ENCODE data around the gene SVIL.
"Not testable (repeated sequence)": the region's sequence is repeated elsewhere in the genome, so short reads cannot be mapped to it uniquely, and the experiment has no call there.

The SVIL gene

DNA sequence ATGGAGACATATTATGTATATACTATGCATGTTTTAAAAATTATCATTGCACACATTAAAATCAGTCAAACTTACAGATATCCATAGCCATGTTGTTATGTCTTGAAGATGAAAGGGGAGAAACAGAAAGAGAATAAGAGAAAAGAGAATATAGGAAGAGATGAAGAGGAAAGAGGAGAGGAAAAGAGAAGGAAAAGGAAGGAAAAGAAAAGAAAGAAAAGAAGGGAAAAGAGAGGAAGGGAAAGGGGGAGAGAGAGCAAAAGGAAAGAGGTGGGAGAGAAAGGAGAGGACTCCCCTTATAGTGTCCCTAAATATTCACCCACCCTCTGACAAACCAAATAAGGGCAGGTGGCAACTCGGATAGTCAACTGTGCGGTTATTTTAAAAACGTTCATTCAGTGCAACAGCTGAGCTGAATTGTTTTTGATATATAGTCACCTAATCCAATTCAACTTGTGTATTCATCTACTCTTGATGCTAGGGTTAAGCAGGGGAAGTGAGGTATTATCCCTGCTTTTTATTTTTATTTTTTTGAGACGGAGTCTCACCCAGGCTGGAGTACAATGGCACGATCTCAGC is 14.6 kb downstream of the SVIL start:
- no peak for DNase-seq (ENCODE audit: low read depth in 2 of 2)

DNA sequence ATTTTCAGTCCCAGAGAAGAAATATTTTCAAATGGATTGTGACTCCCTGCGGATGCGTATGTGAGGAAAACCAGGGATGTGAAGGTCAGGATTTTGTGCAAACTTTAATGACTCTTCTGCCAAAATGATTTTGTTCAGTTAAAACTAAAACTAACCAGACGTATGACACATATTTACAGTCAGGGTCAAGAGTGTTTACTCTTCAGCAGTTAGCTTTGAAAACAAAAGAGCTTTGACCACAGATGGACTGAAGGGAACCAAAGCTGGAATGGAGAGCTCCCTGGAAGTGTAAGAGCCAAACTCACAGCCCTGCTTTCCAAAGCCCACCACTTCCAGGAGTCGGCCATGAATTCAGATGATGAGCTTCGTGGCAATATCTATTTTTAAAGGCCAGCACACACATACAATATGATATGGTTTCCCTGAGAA is 15.5 kb downstream of the SVIL start:
- DNase-seq (ENCODE audit: low read depth in 2 of 2): no peak

DNA sequence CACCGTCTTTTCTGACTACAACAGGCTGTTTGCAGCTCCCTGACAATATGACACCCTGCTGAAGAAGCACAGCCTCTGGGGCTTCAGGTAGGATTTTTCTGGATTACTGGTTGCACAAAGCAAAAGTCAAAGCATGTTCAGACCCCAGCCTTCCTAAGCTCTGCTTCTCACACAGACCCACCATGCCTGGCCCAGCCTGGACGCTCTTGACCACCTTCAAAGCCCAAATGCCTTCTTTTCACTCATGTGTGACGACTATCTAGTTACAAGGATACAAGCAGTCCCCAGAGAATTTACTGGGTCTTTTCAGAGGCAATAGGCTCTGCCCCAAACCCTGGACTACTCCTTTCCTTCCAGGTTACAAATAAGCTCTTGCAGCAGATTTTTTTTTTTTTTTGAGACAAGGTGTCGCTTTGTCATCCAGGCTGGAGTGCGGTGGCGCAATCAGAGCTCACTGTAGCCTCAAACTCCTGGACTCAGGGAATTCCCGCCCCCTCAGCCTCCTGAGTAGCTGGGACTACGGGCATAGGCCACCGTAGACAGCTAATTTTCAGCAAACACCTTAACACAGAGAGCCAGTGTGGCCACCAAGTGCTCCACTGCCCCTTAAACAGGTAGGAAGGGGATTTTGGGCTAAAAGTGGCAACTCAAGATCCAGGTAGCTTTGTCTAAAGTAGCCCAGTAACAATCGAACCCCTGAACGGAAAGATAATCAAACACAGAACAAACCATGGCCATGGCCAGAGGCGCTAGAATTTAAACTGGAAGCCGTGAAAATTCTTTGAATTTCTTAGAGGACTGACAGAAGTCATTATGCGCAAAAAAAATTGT is 16.2 kb downstream of the SVIL start:
- DNase-seq (ENCODE audit: low read depth in 2 of 2): no peak

DNA sequence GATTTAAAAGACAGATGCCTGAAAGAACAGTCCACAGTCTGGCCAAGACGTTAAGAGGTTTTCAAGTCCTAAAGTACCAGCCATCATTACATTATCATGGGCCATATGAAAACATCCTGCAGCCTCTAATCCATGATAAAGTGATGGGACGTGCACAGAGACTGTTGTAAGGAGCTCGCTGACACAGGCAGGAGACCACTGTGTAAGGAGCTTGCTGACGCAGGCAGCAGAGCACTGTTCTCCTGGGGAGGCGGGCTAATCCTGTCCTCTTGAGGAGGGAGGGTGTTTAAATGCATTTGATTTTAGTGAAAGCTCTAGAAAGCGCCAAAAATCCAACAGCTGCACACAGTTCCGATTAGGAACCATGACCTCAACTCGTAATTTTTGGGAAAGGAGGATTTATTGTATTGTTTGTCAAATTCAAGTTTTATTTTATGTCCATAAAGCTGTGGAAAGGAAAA is 16.9 kb downstream of the SVIL start:
- no peak for DNase-seq (ENCODE audit: low read depth in 2 of 2)

DNA sequence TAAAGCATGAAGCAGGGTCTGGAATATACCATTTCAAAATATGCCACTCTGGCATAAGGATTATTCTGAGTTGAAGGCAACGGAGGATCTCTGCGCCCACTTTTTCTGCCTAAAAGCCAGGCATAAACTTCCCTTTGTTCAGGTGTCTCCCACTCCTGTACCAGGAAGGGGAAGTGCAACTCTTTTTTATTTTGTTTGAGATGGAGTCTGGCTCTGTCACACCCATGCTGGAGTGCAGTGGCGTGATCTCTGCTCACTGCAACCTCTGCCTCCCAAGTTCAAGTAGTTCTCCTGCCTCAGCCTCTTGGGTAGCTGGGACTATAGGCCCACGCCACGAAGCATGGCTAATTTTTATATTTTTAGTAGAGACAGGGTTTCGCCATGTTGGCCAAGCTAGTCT is 18.2 kb downstream of the SVIL start:
- no peak for DNase-seq (ENCODE audit: low read depth in 2 of 2)

DNA sequence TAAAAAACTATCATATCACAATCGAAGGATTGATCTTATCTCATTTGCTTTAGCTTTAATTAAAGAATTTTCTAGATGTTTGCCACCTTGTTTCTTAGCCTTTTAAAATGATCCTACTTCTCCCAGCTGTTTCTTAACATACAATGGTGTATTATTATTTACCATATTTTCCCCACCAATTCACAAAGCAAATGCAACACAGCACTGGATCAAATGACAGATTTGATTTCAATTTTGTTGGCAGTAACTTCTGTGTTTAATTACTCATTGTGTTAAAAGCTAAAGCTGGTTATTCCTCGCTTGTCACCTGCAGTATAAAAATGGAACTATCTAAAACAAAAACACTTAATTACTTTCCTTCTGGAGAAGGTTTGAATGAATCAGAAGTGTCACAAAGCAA is 19.6 kb downstream of the SVIL start:
- DNase-seq (ENCODE audit: low read depth in 2 of 2): no peak

DNA sequence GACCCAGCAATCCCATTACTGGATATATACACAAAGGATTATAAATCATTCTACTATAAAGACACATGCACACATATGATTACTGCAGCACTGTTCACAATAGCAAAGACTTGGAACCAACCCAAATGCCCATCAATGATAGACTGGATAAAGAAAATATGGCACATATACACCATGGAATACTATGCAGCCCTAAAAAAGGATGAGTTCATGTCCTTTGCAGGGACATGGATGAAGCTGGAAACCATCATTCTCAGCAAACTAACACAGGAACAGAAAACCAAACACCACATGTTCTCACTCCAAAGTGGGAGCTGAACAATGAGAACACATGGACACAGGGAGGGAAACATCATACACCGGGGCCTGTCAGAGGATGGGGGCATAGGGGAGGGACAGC is 20.5 kb downstream of the SVIL start:
- not testable (repeated sequence) for DNase-seq (ENCODE audit: low read depth in 2 of 2)

DNA sequence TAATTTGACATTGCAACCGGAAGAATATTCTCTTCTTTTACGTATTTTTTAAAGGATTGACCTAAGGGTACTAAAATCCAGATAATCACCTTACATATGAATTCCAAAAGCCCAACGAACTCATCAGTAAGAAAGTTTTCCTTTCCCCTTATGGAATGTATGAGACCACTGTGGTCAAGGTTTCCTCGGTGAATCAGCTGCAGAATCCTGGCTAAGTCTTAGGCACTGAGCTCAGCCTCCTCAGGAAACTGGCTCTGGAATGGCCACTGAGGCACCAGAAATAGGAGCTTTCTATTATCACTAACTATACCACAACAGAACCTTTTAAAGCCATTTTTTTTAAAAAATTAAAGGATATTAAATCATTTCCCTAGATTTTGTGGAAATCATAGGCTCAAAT is 21.0 kb downstream of the SVIL start:
- no peak for DNase-seq (ENCODE audit: low read depth in 2 of 2)

DNA sequence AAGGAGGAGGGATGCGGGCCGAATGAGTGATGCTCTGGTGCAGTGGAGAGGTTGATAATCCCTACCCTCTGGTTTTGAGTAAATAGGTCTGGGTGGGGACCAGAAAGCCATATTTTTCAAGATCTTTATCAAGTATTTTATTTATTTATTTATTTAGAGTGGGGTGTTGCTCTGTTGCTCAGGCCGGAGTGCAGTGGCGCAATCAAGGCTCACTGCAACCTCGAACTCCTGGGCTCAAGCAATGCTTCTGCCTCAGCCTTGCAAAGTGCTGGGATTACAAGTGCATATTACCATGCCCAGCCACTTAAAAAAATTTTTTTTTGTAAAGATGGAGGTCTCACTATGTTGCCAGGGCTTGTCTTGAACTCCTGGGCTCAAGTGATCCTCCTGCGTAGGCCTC is 21.6 kb downstream of the SVIL start:
- no peak for DNase-seq (ENCODE audit: low read depth in 2 of 2)

DNA sequence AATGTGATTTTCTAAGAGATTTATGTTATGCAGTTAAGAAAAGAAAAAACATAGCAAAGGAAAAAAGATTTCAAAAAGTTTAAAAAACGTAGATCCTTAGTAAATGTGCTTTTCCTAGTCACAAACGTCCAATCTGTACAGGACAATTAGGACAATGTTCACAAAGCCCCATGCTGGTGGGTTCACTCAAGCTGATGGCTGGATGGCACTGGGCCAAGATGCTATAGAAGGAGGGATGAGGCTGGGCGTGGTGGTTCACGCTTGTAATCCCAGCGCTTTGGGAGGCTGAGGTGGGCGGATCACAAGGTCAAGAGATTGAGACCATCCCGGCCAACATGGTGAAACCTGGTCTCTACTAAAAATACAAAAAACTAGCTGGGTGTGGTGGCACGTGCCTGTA is 22.1 kb downstream of the SVIL start:
- DNase-seq (ENCODE audit: low read depth in 2 of 2): no peak

DNA sequence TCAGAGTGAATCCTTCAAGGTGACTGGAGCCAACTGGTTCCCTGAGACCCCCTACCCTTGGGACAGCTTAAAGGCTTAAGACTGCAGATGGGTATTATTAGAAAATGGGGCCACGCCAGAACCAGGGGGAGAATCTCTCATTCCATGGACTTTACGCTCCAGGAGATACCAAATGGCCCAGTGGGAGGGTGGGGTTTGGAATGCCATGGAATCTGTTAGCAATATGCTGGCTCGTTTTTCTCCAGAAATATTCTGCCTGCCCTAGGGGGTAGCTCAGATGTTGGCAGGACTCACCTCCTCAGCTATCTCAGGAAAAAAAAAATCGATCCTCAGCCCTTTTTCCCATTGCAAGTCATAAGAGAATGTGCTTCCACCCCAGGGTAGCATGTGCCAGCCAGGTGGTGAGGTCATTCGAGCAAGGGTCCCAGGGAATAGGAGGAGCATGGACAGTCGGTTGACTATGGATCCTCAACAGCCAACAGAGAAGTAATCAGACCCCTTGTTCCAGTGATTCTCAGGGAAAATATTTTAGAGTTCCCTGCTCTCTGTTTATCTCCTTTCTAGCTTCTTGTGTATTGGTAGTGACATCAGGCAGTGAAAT is 22.9 kb downstream of the SVIL start:
- DNase-seq (ENCODE audit: low read depth in 2 of 2): no peak

DNA sequence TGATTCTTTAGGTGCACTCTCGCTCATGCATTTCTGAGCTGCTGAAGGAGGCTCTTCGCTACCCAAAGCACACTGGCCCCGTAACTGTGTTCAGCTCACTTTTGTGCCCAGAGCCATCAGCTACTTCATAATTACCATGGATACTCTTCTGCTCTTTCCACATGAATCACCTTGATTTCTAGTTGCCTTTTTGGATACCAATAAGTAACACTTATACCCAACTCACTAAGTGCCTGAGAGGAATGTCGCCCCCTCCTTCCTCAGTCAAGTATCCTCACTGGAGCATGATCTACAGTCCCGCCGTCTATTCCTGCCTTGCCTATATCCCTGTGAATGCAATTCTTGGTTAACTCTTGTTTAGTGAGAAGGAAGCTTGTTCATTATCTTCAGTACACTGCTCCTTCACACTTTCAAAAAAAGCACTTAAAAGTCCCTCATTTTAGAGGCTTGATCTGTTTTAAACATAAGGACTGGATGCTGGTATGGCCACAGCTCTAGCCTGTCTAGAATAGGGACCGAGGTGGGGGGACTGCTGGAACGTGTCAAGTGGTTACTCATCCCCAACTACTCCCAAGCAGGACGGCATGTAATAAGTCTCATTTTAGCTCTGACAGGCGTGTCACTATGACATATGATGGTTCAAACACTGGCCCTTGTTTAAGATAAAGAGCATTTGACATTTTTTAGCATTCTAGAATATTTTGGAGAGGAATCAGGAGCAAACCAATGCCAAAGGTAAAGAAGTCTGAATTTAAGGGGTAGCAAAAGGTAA is 23.7 kb downstream of the SVIL start:
- no peak for DNase-seq (ENCODE audit: low read depth in 2 of 2)

DNA sequence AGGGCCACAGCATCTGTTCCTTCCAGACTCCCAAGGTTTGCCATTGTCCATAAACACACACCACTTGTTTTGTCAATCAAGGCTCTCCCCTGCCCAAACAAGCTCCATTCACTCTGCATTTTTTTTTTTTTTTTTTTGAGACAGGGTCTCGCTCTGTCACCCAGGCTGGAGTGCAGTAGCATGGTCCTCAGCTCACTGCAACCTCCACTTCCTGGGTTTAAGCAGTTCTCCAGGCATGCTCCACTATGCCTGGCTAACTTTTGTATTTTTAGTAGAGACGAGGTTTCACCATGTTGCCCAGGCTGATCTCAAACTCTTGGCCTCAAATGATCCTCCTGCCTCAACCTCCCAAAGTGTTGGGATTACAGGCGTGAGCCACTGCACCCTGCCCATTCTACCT is 24.4 kb downstream of the SVIL start:
- not testable (repeated sequence) for DNase-seq (ENCODE audit: low read depth in 2 of 2)

DNA sequence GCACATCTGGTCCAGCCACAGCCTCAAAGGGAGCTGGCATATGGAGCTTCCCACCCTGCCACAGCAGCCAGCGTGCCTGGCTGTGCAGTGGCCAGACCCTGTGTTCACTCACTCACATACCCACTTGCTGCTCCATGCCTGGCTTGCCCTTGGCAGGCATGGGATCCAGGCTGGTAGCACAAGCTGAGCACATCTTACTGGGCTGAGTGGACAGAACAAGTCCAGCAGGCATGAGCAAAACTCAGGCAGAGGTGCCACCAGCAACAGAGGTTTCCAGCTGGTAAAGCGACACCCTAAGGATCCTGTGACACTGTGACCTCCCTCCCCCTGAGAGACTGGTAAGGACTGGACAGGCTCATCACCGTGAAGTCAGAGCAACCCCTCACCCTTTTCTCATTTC is 25.1 kb downstream of the SVIL start:
- DNase-seq (ENCODE audit: low read depth in 2 of 2): no peak

DNA sequence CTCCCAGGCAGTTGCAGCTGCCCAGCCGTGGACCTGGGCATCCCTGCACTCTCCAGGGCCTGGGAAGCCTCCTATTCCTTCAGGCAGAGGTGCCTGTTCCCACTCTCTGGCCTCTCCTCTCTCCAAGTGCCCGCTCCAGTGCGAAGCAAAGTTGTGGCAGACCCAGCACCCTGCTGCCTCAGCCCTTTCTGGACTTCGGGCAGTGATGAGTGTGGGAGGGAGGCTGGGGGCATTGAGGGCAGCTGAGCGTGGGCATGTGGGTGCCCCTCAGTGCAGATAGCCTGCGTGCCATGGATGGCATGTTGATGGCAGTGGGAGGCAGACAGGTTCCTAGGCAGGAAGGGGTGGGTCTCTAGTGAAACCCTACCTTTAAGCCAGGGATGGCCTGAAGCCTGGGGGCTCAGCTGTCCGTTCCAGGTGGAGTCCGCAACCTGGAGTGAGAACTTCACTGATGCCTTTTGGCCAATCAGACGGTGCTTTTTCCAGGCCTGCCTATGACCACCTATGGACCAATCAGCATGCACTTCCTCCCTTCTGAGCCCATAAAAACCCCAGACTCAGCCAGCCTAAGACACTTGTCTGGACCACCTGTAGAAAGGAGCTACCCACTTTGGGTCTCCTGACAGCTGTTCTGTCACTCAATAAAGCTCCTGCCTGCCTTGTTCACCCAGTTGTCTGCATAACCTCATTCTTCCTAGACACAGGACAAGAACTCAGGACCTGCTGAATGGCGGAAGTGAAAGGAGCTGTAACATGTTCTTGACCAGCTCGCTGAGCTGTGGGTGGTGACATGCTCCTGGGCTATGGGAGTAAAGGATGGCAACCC is 26.1 kb downstream of the SVIL start:
- no peak for DNase-seq (ENCODE audit: low read depth in 2 of 2)

DNA sequence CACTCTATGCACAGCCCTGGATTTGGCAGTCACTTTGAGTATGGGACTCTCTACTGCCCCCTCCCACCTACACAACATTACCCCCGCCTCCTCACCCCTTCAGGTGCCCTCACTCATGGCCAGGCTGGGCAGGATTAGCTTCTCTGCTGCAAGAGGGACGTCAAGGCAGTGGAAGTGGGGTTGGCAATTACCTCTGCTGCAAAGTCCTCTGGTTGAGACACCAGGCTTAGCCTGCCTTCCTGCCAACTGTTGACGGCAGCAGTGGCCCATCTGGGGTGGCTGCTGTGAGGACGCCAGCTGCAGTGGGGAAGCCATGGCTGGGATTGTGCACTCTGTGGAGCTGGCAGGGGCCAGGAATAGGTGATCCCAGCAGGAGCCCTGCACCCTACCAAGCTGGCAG is 26.7 kb downstream of the SVIL start:
- DNase-seq (ENCODE audit: low read depth in 2 of 2): no peak

DNA sequence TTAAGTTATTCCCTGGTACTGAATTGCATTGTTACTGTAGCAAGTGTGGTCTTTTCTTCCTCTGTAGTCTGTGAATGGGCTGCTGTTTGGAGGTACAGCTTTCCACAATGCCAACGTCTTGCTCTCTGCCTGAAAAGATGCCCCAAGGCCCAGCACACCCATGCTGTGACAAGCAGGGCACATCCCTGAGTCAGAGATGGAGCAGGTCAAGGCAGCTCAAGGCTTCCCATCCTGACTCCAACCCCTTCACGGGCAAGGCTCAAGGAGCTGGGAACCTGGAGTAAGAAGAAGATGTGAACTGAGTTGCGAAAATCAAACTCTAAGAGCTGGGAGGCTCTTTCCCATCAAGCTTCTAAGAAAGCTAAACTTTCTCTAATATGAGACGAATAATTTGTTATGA is 27.2 kb downstream of the SVIL start:
- no peak for DNase-seq (ENCODE audit: low read depth in 2 of 2)

DNA sequence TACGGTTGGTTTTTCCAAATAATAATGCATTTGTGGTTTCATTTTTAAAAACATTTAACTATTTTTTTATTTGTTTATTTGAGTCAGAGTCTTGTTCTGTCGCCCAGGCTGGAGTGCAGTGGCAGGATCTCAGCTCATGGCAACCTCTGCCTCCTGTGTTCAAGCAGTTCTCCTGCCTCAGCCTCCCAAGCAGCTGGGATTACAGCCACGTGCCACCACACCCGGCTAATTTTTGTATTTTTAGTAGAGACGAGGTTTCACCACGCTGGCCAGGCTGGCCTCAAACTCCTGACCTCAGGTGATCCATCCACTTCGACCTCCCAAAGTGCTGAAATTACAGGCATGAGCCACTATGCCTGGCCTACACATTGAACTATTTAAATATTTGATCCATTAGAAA is 28.1 kb downstream of the SVIL start:
- DNase-seq (ENCODE audit: low read depth in 2 of 2): not testable (repeated sequence)

DNA sequence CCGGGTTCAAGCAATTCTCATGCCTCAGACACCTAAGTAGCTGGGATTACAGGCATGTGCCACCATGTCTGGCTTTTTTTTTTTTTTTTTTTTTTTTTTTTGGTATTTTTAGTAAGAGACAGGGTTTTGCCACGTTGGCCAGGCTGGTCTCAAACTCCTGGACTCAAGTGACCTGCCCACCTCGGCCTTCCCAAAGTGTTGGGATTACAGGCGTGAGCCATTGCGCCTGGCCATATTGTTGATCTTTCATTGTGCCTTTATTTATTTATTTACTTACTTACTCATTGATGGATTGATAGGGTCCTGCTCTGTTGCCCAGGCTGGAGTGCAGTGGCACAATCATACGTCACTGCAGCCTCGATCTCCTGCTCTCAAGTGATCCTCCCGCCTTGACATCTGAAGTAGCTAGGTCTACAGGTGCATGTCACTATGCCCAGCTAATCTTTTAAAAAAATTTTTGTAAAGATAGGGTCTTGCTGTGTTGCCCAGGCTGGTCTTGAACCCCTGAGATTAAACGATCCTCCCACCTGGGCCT is 30.4 kb downstream of the SVIL start:
- no peak for DNase-seq (ENCODE audit: low read depth in 2 of 2)

DNA sequence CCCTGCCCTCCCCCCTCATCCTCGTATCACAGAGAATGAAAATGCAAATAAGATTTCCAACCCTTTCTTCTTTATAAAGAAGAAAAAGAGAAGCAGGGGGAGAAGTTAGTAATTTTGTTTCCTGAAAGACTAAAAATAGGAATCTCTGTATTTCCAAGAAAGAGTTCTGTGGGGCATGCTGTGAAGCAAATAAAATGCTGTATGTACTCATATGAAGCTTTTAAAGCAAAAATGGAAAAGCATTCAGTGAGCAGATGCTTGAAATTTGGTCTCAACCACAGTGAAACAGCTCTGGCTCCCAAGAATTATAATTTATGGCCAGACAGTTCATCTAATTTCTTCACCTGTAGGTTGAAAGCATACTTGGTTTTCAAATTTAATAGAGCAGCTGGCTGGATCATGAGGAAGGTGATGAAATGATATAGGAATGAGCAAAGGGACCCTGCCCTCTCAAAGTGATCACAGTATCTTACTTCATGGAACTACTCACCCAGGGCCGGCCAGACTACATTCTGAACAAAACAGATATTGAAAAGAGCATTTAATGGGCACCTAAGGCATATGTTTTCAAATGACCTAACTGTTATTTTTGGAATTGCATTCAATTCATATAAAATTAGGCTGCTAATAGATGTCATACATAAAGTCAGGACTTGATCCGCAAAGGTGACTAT is 31.4 kb downstream of the SVIL start:
- no peak for DNase-seq (ENCODE audit: low read depth in 2 of 2)

DNA sequence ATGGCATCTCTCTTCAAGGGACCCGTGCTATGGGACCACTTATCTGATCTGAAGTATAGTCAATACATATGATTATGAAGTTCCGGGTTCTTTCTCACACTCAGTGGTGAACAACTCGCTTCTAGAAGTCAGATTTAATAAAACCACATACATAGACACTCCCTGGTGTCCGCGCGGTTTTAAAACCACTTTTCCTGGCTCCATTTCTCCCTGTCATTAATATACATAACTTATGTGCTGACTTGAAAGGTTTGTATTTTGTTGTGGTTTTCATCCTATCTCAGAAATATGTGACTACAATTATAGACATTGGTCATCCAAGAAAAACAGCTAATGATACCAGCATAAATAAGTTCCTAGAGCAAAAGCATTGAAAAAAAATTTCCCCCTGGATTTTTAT is 34.0 kb downstream of the SVIL start:
- no peak for DNase-seq (ENCODE audit: low read depth in 2 of 2)
